Caco-2 (cell line): ENCODE results near the gene USE1. TPM values are rescaled to one million over a fixed set of nuclear protein-coding genes. Genes with fewer than 3 reads are reported as not detected.
A peak's percentile ranks its signal among the peaks of the same experiment; 100 is the strongest.

ENCODE experiments used
- BruUV-seq: library from RNA; stranded (reverse); fragments of 400-500 nt; replicated peaks from 2 replicates; lab custom pipeline; 2021; lab: Mats Ljungman, UMichigan
- CTCF ChIA-PET: fragments of 300-600 bp; sonication (Branson Sonifier 250); formaldehyde crosslinking; loops from one replicate; lab custom pipeline; 2022; ENCODE audit warnings: antibody characterized with exemption; lab: Charles Lee
- POLR2A ChIA-PET: fragments of 300-600 bp; sonication (Branson Sonifier 250); formaldehyde crosslinking; loops from one replicate; lab custom pipeline; 2022; ENCODE audit warnings: antibody characterized with exemption; lab: Charles Lee
- DNase-seq, 2 experiments: peaks; one replicate each; pipeline versions ENCODE4 v3.0.0 to v3.0.0-alpha.2; 2020 to 2022
- H3K27me3 ChIP-seq: replicated peaks from 2 replicates; pipeline ENCODE4 v1.6.0; 2011; ENCODE audit warnings: low read length; ENCODE audit not compliant: control insufficient read depth, insufficient read depth
- H3K36me3 ChIP-seq: 2 replicates; pipeline ENCODE4 v1.5.1; 2011; ENCODE audit warnings: low read length; ENCODE audit not compliant: control insufficient read depth, insufficient read depth
- H3K4me1 ChIP-seq: fragments of 250-450 bp; sonication (Bioruptor Pico); 2 replicates; pipeline ENCODE4 v1.5.1; 2020; ENCODE audit warnings: mild to moderate bottlenecking
- H3K4me3 ChIP-seq: 2 replicates; pipeline ENCODE4 v1.5.1; 2011; ENCODE audit warnings: low read depth, mild to moderate bottlenecking, control low read depth, low read length
- H3K9me3 ChIP-seq: fragments of 250-450 bp; sonication (Bioruptor Pico); 2 replicates; pipeline ENCODE4 v1.5.1; 2020; ENCODE audit warnings: mild to moderate bottlenecking, moderate library complexity
- H3K27ac Mint-ChIP-seq: one replicate; pipeline ENCODE4 v1.8.0; 2022; ENCODE audit warnings: mixed read lengths; ENCODE audit not compliant: unreplicated experiment
- H3K27me3 Mint-ChIP-seq: one replicate; pipeline ENCODE4 v1.8.0; 2022; ENCODE audit warnings: mixed read lengths; ENCODE audit not compliant: insufficient read depth, unreplicated experiment
- H3K36me3 Mint-ChIP-seq: one replicate; pipeline ENCODE4 v1.8.0; 2022; ENCODE audit warnings: mild to moderate bottlenecking, mixed read lengths; ENCODE audit not compliant: insufficient read depth, unreplicated experiment
- H3K4me1 Mint-ChIP-seq: one replicate; pipeline ENCODE4 v1.8.0; 2022; ENCODE audit warnings: low read depth, mixed read lengths; ENCODE audit not compliant: unreplicated experiment
- H3K4me3 Mint-ChIP-seq: one replicate; pipeline ENCODE4 v1.8.0; 2022; ENCODE audit warnings: mild to moderate bottlenecking, moderate library complexity, mixed read lengths; ENCODE audit not compliant: unreplicated experiment
- H3K9me3 Mint-ChIP-seq: one replicate; pipeline ENCODE4 v1.8.0; 2022; ENCODE audit warnings: mixed read lengths; ENCODE audit not compliant: unreplicated experiment
- CTCF ChIP-seq, 2 experiments: fragments of 200-600 bp in 1 of 2; IDR thresholded peaks; 1 replicate in 1 of 2; 2 replicates in 1 of 2; pipeline versions ENCODE4 v1.5.1 to v1.8.0; 2011 to 2022; ENCODE audit warnings: antibody characterized with exemption in 1 of 2, control low read depth in 1 of 2, inconsistent platforms in 1 of 2, low read depth in 1 of 2, low read length in 1 of 2, mild to moderate bottlenecking in 1 of 2, moderate library complexity in 1 of 2; ENCODE audit not compliant: insufficient read depth in 1 of 2, severe bottlenecking in 1 of 2, unreplicated experiment in 1 of 2
- intact Hi-C: fragments of 100-400 bp; cut with micrococcal nuclease; formaldehyde crosslinking; loops from one replicate; pipeline ENCODE4 v1.10.0; 2022; ENCODE audit not compliant: unreplicated experiment
- total RNA-seq: library from RNA; stranded (reverse); gene quantifications from 2 replicates; pipeline ENCODE4 v1.2.3, GENCODE V29; 2022

USE1 gene
- total RNA-seq, 1 experiment from 2014 or later, result 20.2 TPM

DNA sequence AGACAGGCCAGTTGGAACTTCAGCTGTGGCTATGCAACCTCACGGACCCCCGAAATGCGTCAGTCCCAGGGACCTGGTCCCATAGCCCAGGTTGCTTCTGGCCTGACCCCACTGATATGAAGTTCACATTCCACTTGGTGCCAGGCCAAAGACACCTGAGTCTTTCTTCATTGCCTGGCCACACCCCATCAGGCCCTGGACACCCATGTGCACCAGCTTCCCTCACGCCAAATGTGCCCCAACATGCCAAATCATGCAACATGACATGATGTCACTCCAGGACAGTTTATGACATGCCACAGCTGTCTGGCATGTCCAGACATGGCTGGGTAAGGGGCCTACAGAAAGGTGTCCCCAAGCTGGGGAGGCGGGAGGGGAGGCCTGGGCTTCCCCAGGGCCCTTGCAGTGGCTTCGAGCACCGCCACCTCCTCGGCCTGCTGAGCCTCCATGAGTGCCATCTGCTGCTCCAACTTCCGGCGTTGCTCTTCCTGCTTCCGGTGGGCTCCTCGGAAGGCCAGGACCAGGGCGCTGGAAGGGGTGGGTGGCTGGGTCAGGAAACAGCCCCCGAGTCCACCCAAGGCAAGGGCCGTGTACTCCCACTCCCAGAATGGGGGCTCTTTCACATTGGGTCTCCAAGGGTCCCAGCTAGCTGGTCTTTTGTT lies 34.9 kb downstream of the USE1 start:
- H3K27me3 ChIP-seq, result no peaks in the 10 kb centered on the region
- H3K27ac Mint-ChIP-seq, result peak overlapping the region; percentile 92
- no peak overlapping the region for H3K4me3 Mint-ChIP-seq
- H3K27me3 Mint-ChIP-seq, result no peaks in the 10 kb centered on the region
- BruUV-seq, result no TSS peak
- CTCF ChIA-PET, result interaction anchor here (0.9 kb wide), 1 partner anchor 24 kb away, joined by 3 read pairs; the partner anchor contains the start of gene OCEL1
- H3K4me3 ChIP-seq, result no peak overlapping the region
- DNase-seq, result no peak
- intact Hi-C loops, result loop anchor here (5.0 kb wide), 1 partner anchor 32 kb away; the partner anchor contains the start of gene ANKLE1
- peaks cover 36% of the 10 kb centered on the region for H3K4me1 ChIP-seq
- no peak for TF ChIP-seq CTCF (IDR thresholded peaks at IDR 0.05; ENCODE audit: insufficient read depth in 1 of 2, low read depth in 1 of 2, low read length in 1 of 2, severe bottlenecking in 1 of 2, unreplicated experiment in 1 of 2)
- no peaks in the 10 kb centered on the region for H3K36me3 ChIP-seq
- no peaks in the 10 kb centered on the region for H3K9me3 ChIP-seq
- H3K9me3 Mint-ChIP-seq, result no peaks in the 10 kb centered on the region
- H3K4me1 Mint-ChIP-seq, result peaks cover 17% of the 10 kb centered on the region
- POLR2A ChIA-PET, result no interaction called here
- H3K36me3 Mint-ChIP-seq, result peaks cover 20% of the 10 kb centered on the region

- peaks cover 13% of the 10 kb centered on the region for H3K4me1 ChIP-seq
- POLR2A ChIA-PET, result interaction anchor here (1.4 kb wide), 1 partner anchor 39 kb away, joined by 6 read pairs; no protein-coding TSS in a partner anchor
- BruUV-seq, result no TSS peak
- H3K4me3 ChIP-seq, result no peak overlapping the region
- H3K27ac Mint-ChIP-seq, result no peak overlapping the region
- no peaks in the 10 kb centered on the region for H3K9me3 ChIP-seq
- no peaks in the 10 kb centered on the region for H3K27me3 Mint-ChIP-seq
- no peak for DNase-seq
- CTCF ChIA-PET, result interaction anchor here (0.7 to 1.1 kb wide), 3 partner anchors 8 to 204 kb away, joined by 3 to 5 read pairs (median 3); no protein-coding TSS in a partner anchor
- no peaks in the 10 kb centered on the region for H3K4me1 Mint-ChIP-seq
- intact Hi-C loops, result no loop called here
- H3K27me3 ChIP-seq, result no peaks in the 10 kb centered on the region
- no peaks in the 10 kb centered on the region for H3K36me3 Mint-ChIP-seq
- no peaks in the 10 kb centered on the region for H3K36me3 ChIP-seq
- no peak for TF ChIP-seq CTCF (IDR thresholded peaks at IDR 0.05; ENCODE audit: insufficient read depth in 1 of 2, low read depth in 1 of 2, low read length in 1 of 2, severe bottlenecking in 1 of 2, unreplicated experiment in 1 of 2)
- no peak overlapping the region for H3K4me3 Mint-ChIP-seq
- H3K9me3 Mint-ChIP-seq, result no peaks in the 10 kb centered on the region
These were observed 39.5 kb downstream of the USE1 start for GRCh38 chr19:17254636-17255035.

DNA sequence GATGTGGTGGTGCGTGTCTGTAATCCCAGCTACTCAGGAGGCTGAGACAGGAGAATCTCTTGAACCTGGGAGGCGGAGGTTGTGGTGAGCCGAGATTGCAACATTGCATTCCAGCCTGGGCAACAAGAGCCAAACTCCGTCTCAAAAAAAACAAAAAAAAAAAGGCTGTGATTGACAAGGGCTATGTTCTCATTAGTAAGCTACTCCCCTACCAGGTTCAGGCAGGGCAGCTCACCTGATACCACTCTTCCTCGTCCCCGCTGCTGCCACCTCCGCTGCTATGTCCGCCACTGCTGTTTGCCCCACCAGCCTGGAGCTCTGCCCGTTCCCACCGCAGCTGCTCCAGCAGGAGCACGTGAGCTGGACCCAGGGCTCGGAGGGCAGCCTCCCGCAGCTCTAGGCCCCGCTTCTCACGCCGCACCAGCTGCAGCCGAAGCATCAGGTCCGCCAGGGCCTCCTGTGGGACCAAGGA lies 40.0 kb downstream of the USE1 start:
- BruUV-seq, result no TSS peak
- Histone ChIP-seq H3K36me3 (no peaks in the 10 kb centered on the region), H3K9me3 (no peaks in the 10 kb centered on the region), H3K27me3 (no peaks in the 10 kb centered on the region), H3K4me1 (peaks cover 10% of the 10 kb centered on the region), H3K4me3 (no peak overlapping the region)
- TF ChIP-seq CTCF (IDR thresholded peaks at IDR 0.05; ENCODE audit: insufficient read depth in 1 of 2, low read depth in 1 of 2, low read length in 1 of 2, severe bottlenecking in 1 of 2, unreplicated experiment in 1 of 2), result no peak
- POLR2A ChIA-PET, result interaction anchor here (1.4 kb wide), 1 partner anchor 40 kb away, joined by 6 read pairs; no protein-coding TSS in a partner anchor
- no peaks in the 10 kb centered on the region for H3K9me3 Mint-ChIP-seq
- H3K4me1 Mint-ChIP-seq, result no peaks in the 10 kb centered on the region
- intact Hi-C loops, result no loop called here
- CTCF ChIA-PET, result interaction anchor here (0.7 to 1.4 kb wide), 4 partner anchors 8 to 205 kb away, joined by 3 to 5 read pairs (median 4); partner anchors contain the start of gene ANKLE1
- no peak overlapping the region for H3K27ac Mint-ChIP-seq
- H3K27me3 Mint-ChIP-seq, result no peaks in the 10 kb centered on the region
- DNase-seq, result peak in 1 of 2 experiments; percentile 41
- H3K4me3 Mint-ChIP-seq, result no peak overlapping the region
- H3K36me3 Mint-ChIP-seq, result no peaks in the 10 kb centered on the region
